ENCODE measurements around the gene KCNIP1. TPM values are rescaled to one million over a fixed set of nuclear protein-coding genes. Genes with fewer than 3 reads are reported as not detected.

Gene KCNIP1
- polyA plus RNA-seq, 2 of the 4 experiments (the other 2 are of a cell fraction), result not detected

DNA sequence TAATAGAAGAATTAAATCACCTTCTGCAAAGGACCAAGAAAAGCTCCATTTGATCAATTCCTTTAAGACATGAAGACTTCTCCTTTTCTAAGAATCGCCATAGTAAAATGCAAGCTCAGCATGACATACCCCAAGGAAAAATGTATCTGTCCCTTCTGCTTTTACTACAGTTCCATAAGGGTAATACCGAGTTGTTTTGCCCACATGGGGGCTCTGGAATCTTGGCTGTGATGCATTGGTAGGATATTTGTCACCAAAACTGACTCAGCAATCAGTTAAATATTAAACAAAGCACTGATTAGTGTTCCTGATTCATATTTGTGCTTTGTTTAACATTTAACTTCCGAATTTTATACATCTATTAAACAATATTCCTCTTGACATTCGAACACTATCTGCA is 24.3 kb upstream of the KCNIP1 start (continued):
- TF ChIP-seq, protein P1, sequence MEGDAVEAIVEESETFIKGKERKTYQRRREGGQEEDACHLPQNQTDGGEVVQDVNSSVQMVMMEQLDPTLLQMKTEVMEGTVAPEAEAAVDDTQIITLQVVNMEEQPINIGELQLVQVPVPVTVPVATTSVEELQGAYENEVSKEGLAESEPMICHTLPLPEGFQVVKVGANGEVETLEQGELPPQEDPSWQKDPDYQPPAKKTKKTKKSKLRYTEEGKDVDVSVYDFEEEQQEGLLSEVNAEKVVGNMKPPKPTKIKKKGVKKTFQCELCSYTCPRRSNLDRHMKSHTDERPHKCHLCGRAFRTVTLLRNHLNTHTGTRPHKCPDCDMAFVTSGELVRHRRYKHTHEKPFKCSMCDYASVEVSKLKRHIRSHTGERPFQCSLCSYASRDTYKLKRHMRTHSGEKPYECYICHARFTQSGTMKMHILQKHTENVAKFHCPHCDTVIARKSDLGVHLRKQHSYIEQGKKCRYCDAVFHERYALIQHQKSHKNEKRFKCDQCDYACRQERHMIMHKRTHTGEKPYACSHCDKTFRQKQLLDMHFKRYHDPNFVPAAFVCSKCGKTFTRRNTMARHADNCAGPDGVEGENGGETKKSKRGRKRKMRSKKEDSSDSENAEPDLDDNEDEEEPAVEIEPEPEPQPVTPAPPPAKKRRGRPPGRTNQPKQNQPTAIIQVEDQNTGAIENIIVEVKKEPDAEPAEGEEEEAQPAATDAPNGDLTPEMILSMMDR (IDR thresholded peaks at IDR 0.05), result peak; percentile 31; the same call in 2 of the 3 replicates
- TF ChIP-seq SMC3 (IDR thresholded peaks at IDR 0.05) (peak; percentile 49; the same call in 1 of the 3 replicates), MAX (IDR thresholded peaks at IDR 0.05) (peak; percentile 53; the same call in 1 of the 2 replicates)

DNA sequence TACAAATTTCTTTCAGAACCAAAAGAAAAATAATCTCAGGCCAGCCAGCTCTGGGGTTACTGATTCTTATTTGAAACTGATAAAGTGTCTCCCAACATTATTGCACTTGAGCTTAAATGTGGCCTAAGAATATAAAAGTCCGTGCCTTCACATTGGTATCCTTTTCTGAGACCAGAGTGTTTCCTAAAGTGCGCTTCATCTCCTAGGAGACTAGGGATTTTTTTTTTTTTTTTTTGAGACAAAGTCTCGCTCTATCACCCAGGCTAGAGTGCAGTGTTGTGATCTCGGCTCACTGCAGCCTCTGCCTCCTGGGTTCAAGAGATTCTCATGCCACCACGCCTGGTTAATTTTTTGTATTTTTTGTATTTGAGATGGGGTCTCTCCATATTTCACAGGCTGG is 23.6 kb upstream of the KCNIP1 start:
- Histone ChIP-seq H3K9me3 (no peaks in the 10 kb centered on the region), H3K27ac (peak overlapping the region; percentile 47 to 68; a peak in 4 of 6 replicates), H3K4me3 (no peak overlapping the region), H3K4me1 (peaks cover 21% of the 10 kb centered on the region), H3K4me2 (peak overlapping the region; percentile 63)
- ChIA-PET POLR2A (no interaction called here), CTCF (interaction anchor here (0.6 to 1.2 kb wide), 4 partner anchors 56 to 151 kb away, joined by 3 read pairs; no protein-coding TSS in a partner anchor)
- no peak for DNase-seq (ENCODE audit: low read depth in 1 of 2, low spot score in 1 of 2)
- whole genome bisulfite sequencing (ENCODE audit: missing lambda C conversion rate), result 90% methylated on average over 5 of the region's 5 CpGs
- TF ChIP-seq RFX5 (IDR thresholded peaks at IDR 0.05) (no peak), RCOR1 (IDR thresholded peaks at IDR 0.05; ENCODE audit: low read depth, low read length) (no peak), SMC3 (IDR thresholded peaks at IDR 0.05) (no peak), POLR2AphosphoS2 (conservative IDR thresholded peaks at IDR 0.05; ENCODE audit: low read length) (no peak)
- no peak for ATAC-seq
- FAIRE-seq, result no peak

DNA sequence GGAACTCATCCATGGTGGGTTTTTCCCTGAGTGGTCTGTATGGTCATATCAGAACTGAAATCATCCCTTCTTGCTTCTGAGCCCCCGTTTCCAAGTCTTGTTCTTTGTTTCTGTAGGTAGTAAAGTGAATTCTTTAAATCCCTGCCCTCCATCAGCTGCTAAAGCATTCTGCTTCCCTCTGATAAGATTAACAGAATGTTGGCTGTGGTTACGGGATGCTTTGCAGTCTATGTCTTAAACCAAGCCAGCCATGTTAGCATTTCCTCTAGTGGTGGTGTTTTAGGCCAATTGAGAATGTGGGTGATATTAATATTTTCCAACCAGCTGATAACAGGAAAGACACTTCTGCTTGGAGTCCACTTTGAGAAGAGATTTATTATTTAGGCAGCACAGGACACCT is 22.0 kb upstream of the KCNIP1 start:
- no peak overlapping the region for H3K4me2 ChIP-seq
- CTCF ChIA-PET, result interaction anchor here (1.5 kb wide), 1 partner anchor 10 kb away, joined by 3 read pairs; no protein-coding TSS in a partner anchor
- no peak overlapping the region for H3K27ac ChIP-seq
- peaks cover 21% of the 10 kb centered on the region for H3K4me1 ChIP-seq
- H3K9me3 ChIP-seq, result no peaks in the 10 kb centered on the region
- POLR2A ChIA-PET, result no interaction called here
- DNase-seq (ENCODE audit: low read depth in 1 of 2, low spot score in 1 of 2) (no peak), FAIRE-seq (no peak), ATAC-seq (no peak)
- no peak overlapping the region for H3K4me3 ChIP-seq
- TF ChIP-seq EP300 (IDR thresholded peaks at IDR 0.05) (no peak), MYC (IDR thresholded peaks at IDR 0.05; ENCODE audit: borderline replicate concordance, low read length) (no peak), KDM5A (IDR thresholded peaks at IDR 0.05) (no peak), MAZ (IDR thresholded peaks at IDR 0.05; ENCODE audit: borderline replicate concordance, low read depth, low read length) (no peak), POLR2A (IDR thresholded peaks at IDR 0.05; ENCODE audit: low read length) (no peak), ZC3H11A (IDR thresholded peaks at IDR 0.05) (no peak), RFX5 (IDR thresholded peaks at IDR 0.05) (no peak), HOXB13 (CRISPR knock-in tag; IDR thresholded peaks at IDR 0.05; ENCODE audit: low read depth) (no peak), CHD4 (IDR thresholded peaks at IDR 0.05; ENCODE audit: borderline replicate concordance) (no peak), NPAS2 (CRISPR knock-in tag; IDR thresholded peaks at IDR 0.05; ENCODE audit: borderline replicate concordance) (no peak), RAD21 (conservative IDR thresholded peaks at IDR 0.05 in 1 of 2, IDR thresholded peaks at IDR 0.05 in 1 of 2) (no peak), ZFP36 (IDR thresholded peaks at IDR 0.05; ENCODE audit: borderline replicate concordance, partially characterized antibody) (no peak), JUNB (IDR thresholded peaks at IDR 0.05) (no peak), HEYL (CRISPR knock-in tag; IDR thresholded peaks at IDR 0.05) (no peak), TFCP2L1 (CRISPR knock-in tag; IDR thresholded peaks at IDR 0.05) (no peak), EHF (CRISPR knock-in tag; IDR thresholded peaks at IDR 0.05) (no peak)
- TF ChIP-seq, protein P2, sequence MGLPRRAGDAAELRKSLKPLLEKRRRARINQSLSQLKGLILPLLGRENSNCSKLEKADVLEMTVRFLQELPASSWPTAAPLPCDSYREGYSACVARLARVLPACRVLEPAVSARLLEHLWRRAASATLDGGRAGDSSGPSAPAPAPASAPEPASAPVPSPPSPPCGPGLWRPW (IDR thresholded peaks at IDR 0.05), result no peak
- TF ChIP-seq, protein P1 (IDR thresholded peaks at IDR 0.05), result no peak
- TF ChIP-seq, protein P3, sequence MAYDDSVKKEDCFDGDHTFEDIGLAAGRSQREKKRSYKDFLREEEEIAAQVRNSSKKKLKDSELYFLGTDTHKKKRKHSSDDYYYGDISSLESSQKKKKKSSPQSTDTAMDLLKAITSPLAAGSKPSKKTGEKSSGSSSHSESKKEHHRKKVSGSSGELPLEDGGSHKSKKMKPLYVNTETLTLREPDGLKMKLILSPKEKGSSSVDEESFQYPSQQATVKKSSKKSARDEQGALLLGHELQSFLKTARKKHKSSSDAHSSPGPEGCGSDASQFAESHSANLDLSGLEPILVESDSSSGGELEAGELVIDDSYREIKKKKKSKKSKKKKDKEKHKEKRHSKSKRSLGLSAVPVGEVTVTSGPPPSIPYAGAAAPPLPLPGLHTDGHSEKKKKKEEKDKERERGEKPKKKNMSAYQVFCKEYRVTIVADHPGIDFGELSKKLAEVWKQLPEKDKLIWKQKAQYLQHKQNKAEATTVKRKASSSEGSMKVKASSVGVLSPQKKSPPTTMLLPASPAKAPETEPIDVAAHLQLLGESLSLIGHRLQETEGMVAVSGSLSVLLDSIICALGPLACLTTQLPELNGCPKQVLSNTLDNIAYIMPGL (CRISPR knock-in tag; IDR thresholded peaks at IDR 0.05; ENCODE audit: borderline replicate concordance), result no peak
- TF ChIP-seq, protein P4, sequence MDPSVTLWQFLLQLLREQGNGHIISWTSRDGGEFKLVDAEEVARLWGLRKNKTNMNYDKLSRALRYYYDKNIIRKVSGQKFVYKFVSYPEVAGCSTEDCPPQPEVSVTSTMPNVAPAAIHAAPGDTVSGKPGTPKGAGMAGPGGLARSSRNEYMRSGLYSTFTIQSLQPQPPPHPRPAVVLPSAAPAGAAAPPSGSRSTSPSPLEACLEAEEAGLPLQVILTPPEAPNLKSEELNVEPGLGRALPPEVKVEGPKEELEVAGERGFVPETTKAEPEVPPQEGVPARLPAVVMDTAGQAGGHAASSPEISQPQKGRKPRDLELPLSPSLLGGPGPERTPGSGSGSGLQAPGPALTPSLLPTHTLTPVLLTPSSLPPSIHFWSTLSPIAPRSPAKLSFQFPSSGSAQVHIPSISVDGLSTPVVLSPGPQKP (IDR thresholded peaks at IDR 0.05; ENCODE audit: low read depth, low read length), result no peak
- 80% methylated on average over 2 of the region's 2 CpGs for WGBS (ENCODE audit: missing lambda C conversion rate)
